Thoracic aorta (tissue), 2 donors: ENCODE measurements around the gene SLC44A5. TPM values are rescaled to one million over a fixed set of nuclear protein-coding genes. Genes with fewer than 3 reads are reported as not detected.

Source experiments
- ATAC-seq: fragments of 150-250 bp; one replicate; pipeline ENCODE4 v1.8.0; 2017; ENCODE audit warnings: low read depth; ENCODE audit not compliant: insufficient number of reproducible peaks, low FRiP score
- DNase-seq: peaks from one replicate; pipeline ENCODE4 v3.0.0-alpha.2; 2020; ENCODE audit warnings: low spot score
- H3K27ac ChIP-seq, 2 donors: fragments of 200-600 bp; sonication (generic); 1 replicate in 1 of 2; 2 replicates in 1 of 2; pipeline ENCODE4 v1.5.1; 2016; ENCODE audit warnings: mild to moderate bottlenecking in 2 of 2, moderate library complexity in 2 of 2
- H3K27me3 ChIP-seq: fragments of 200-600 bp; sonication (generic); replicated peaks from 2 replicates; pipeline ENCODE4 v1.6.0; 2016; ENCODE audit warnings: mild to moderate bottlenecking; ENCODE audit not compliant: insufficient read depth
- H3K36me3 ChIP-seq: fragments of 200-600 bp; sonication (generic); one replicate; pipeline ENCODE4 v1.5.1; 2016
- H3K4me1 ChIP-seq, 2 donors: fragments of 200-600 bp; sonication (generic); 1 replicate in 1 of 2; 2 replicates in 1 of 2; pipeline versions ENCODE4 v1.5.1 to v1.6.0; 2016; ENCODE audit warnings: low read depth in 2 of 2, mild to moderate bottlenecking in 1 of 2; ENCODE audit not compliant: control insufficient read depth in 1 of 2
- H3K4me3 ChIP-seq: fragments of 200-600 bp; sonication (generic); 2 replicates; pipeline ENCODE4 v1.5.1; 2016; ENCODE audit warnings: mild to moderate bottlenecking
- H3K9me3 ChIP-seq: fragments of 200-600 bp; sonication (generic); 2 replicates; pipeline ENCODE4 v1.5.1; 2016
- total RNA-seq, 2 donors: library from RNA; depleted of rRNA; stranded (reverse); fragments of >200 nt; gene quantifications; one replicate each; pipeline versions ENCODE4 v1.1.0 to v1.2.3, GENCODE V29; 2016
- TF ChIP-seq, protein P1 (sequence below): fragments of 200-600 bp; sonication (generic); IDR thresholded peaks from one replicate; pipeline ENCODE4 v1.5.1; 2019; ENCODE audit warnings: antibody characterized with exemption

Gene SLC44A5
- total RNA-seq, 2 donors from 2014 or later, result 0.28 to 0.68 TPM

DNA sequence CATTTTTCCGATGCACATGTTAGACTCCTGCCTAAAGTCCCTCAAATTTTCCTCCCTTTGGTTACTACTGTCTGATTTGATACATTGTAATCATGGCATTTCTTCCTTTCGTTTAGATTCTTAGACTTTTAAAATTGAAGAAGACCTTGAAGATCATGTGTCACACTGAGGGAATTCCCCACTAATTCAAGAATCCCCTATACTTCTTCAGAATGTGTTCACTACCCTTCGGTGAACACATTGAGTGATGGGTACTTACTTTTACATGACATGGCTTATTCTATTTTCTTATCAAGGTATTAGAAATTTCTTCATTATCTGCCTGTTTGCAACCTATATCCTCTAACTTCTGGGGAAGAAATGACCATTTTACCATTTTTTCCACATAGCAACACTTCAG, 390.8 kb downstream of the SLC44A5 start:
- DNase-seq, result no peak
- ATAC-seq, result no peak
- Histone ChIP-seq H3K4me1 (no peaks in the 10 kb centered on the region), H3K9me3 (no peaks in the 10 kb centered on the region), H3K27me3 (no peaks in the 10 kb centered on the region), H3K36me3 (no peaks in the 10 kb centered on the region), H3K27ac (no peak overlapping the region), H3K4me3 (no peak overlapping the region)
- TF ChIP-seq, protein P1, sequence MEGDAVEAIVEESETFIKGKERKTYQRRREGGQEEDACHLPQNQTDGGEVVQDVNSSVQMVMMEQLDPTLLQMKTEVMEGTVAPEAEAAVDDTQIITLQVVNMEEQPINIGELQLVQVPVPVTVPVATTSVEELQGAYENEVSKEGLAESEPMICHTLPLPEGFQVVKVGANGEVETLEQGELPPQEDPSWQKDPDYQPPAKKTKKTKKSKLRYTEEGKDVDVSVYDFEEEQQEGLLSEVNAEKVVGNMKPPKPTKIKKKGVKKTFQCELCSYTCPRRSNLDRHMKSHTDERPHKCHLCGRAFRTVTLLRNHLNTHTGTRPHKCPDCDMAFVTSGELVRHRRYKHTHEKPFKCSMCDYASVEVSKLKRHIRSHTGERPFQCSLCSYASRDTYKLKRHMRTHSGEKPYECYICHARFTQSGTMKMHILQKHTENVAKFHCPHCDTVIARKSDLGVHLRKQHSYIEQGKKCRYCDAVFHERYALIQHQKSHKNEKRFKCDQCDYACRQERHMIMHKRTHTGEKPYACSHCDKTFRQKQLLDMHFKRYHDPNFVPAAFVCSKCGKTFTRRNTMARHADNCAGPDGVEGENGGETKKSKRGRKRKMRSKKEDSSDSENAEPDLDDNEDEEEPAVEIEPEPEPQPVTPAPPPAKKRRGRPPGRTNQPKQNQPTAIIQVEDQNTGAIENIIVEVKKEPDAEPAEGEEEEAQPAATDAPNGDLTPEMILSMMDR, result no peak

DNA sequence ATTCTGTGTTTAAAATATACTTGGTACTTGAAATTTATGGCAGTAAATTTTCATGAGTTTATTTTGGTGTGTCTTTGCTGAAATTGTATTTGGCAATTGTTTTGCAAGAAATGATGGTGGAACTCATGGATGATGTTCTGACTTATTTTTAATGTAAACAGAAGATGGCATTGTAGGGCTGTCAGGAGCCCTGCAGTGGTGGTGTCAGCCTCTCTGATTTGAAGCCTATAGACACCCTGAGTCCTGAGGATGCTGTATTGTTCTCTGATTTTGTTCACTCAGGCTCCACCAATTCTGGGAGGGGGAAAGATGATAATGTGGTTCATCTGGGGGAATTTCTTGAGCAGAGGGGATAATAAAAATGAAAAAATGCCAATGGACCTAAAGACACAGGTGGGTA, 396.9 kb downstream of the SLC44A5 start:
- Histone ChIP-seq H3K4me3 (no peak overlapping the region), H3K27me3 (no peaks in the 10 kb centered on the region), H3K4me1 (no peaks in the 10 kb centered on the region), H3K27ac (no peak overlapping the region), H3K36me3 (no peaks in the 10 kb centered on the region), H3K9me3 (no peaks in the 10 kb centered on the region)
- TF ChIP-seq, protein P1, result no peak
- DNase-seq (no peak), ATAC-seq (no peak)

DNA sequence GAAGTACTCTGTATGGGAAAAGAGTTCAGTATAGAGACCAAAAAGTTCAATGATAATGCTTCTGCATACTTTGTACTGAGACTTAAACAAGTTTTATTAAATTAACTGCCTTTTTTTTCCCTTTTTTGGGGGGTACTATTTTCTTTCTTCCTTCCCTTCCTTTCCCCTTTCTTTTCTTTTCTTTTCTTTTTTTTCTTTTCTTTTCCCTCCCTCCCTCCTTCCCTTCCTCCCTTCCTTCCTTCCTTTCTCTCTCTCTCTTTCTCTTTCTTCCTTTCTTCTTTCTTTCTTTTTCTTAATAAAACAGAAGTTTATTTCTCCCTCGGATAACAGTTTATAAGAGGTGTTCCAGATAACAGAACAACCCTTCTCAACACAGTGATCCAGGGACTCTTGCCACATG, 399.3 kb downstream of the SLC44A5 start:
- DNase-seq, result no peak
- no peaks in the 10 kb centered on the region for H3K27me3 ChIP-seq
- no peak for ATAC-seq
- no peak overlapping the region for H3K4me3 ChIP-seq
- no peaks in the 10 kb centered on the region for H3K4me1 ChIP-seq
- TF ChIP-seq, protein P1, result no peak
- H3K36me3 ChIP-seq, result no peaks in the 10 kb centered on the region
- H3K9me3 ChIP-seq, result no peaks in the 10 kb centered on the region
- no peak overlapping the region for H3K27ac ChIP-seq

DNA sequence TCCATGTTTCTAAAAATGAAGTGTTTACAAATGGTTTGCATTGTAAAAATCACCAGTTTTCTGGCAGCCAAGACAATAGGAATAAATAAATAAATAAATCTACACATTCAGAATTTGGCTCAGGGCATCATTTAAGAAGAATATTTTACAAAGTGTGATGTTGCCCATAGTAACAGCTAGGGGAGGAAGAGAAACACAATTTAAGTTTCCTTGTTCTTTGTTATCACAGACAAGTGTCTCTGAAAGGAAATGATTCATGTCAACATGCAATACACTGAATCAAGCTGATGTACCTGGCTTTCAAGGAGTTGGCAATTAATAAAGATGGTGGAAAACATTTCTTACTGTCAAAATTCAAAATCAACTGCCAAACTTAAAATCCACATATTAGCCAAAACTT, 402.1 kb downstream of the SLC44A5 start:
- no peaks in the 10 kb centered on the region for H3K9me3 ChIP-seq
- TF ChIP-seq, protein P1, result no peak
- H3K27me3 ChIP-seq, result no peaks in the 10 kb centered on the region
- ATAC-seq (no peak), DNase-seq (no peak)
- H3K4me3 ChIP-seq, result no peak overlapping the region
- H3K36me3 ChIP-seq, result no peaks in the 10 kb centered on the region
- H3K4me1 ChIP-seq, result no peaks in the 10 kb centered on the region
- H3K27ac ChIP-seq, result no peak overlapping the region

DNA sequence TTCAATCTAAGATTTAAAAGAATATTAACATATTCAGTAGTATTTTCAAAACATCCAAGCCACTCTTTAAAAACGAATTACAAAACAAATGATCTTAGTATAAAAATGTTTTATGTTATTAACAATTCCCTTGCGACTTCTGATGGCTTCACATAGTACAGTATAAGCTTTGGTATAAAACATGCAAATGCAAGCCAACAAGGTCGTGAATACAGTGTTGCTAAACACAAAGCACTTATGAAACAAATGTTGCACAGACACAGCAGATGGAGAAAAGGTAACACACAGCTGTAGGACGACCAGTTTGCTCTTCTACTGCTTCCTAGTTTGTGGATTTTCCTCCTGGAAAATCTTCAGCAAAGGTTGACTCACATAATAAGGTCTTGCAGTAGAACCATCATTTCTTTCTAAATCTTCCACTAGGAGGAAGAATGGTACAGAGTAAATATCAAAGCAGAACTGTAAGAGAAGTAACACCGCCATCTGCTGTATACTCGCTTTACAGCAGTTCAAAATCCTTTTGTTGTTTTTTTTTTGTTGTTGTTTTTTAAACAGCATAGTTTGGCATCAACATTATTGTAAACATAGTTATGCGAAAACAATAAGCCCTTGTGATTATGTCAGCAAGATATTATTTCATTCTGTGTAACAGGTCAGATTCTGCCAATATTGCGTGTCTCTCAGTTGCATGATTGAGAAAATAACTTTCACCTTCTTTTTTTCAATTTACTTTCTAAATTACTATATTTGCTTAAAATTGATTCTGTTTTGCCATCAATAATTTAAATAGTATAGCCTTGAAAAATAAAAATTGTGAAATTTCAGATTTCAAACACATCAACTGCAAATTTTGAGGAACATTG, 407.3 kb downstream of the SLC44A5 start:
- no peak overlapping the region for H3K4me3 ChIP-seq
- DNase-seq (no peak), ATAC-seq (no peak)

More for the DNA sequence above, 407.3 kb downstream of the SLC44A5 start:
- TF ChIP-seq, protein P1, result peak; percentile 28
- H3K4me1 ChIP-seq, result no peaks in the 10 kb centered on the region
- H3K36me3 ChIP-seq, result no peaks in the 10 kb centered on the region
- H3K27ac ChIP-seq, result no peak overlapping the region
- no peaks in the 10 kb centered on the region for H3K27me3 ChIP-seq
- no peaks in the 10 kb centered on the region for H3K9me3 ChIP-seq
